ENCODE measurements around the gene CEP170B. TPM values are rescaled to one million over a fixed set of nuclear protein-coding genes. Genes with fewer than 3 reads are reported as not detected.

CEP170B gene
- total and polyA plus RNA-seq, 2 donors (not counting 1 experiment from before 2014, with no cell fraction given): 0.16 to 0.59 TPM

- Histone ChIP-seq H3K79me2 (ENCODE audit: control insufficient read depth, insufficient read depth, low read length) (no peaks in the 10 kb centered on the region), H3K4me1 (ENCODE audit: control insufficient read depth in 2 of 2, insufficient read depth in 2 of 2, low read length in 2 of 2) (peaks cover 0 to 5% of the 10 kb centered on the region in 2 donors), H4K20me1 (ENCODE audit: control insufficient read depth, insufficient read depth, low read length, poor library complexity, severe bottlenecking) (no peaks in the 10 kb centered on the region), H3K27me3 (replicated peaks in 1 of 4; ENCODE audit: control extremely low read depth in 1 of 4, control insufficient read depth in 3 of 4, insufficient read depth in 4 of 4, low read length in 3 of 4) (peaks cover 0 to 4% (median 0%) of the 10 kb centered on the region in 4 experiments), H2AFZ (ENCODE audit: insufficient read depth, low read depth, low read length, poor library complexity, severe bottlenecking) (no peak overlapping the region), H3K4me2 (replicated peaks; ENCODE audit: low read depth, low read length, poor library complexity, severe bottlenecking) (no peak overlapping the region), H3K27ac (ENCODE audit: low read length in 2 of 2) (no peak overlapping the region), H3K9me3 (ENCODE audit: control extremely low read depth in 1 of 3, control insufficient read depth in 2 of 3, insufficient read depth in 1 of 3, low read length in 2 of 3) (no peaks in the 10 kb centered on the region), H3K4me3 (ENCODE audit: control extremely low read depth in 1 of 5, extremely low read depth in 1 of 5, insufficient read depth in 1 of 5, low read depth in 2 of 5, low read length in 4 of 5) (no peak overlapping the region), H3K9ac (ENCODE audit: low read length) (no peak overlapping the region), H3K36me3 (replicated peaks in 1 of 2; ENCODE audit: control extremely low read depth in 1 of 2, control insufficient read depth in 1 of 2, extremely low read depth in 1 of 2, insufficient read depth in 2 of 2, low read length in 1 of 2) (no peaks in the 10 kb centered on the region)
- no peak for DNase-seq
- ChIA-PET CTCF (interaction anchor here (0.6 to 2.4 kb wide), 5 partner anchors 9 to 77 kb away, joined by 3 to 6 read pairs (median 5); partner anchors contain the start of gene PLD4), POLR2A (no interaction called here)
- ATAC-seq (ENCODE audit: low read depth): no peak
- TF ChIP-seq EZH2 (IDR thresholded peaks at IDR 0.05; ENCODE audit: borderline replicate concordance, insufficient read depth, low read depth, low read length, poor library complexity, severe bottlenecking): no peak
- TF ChIP-seq, protein P1, sequence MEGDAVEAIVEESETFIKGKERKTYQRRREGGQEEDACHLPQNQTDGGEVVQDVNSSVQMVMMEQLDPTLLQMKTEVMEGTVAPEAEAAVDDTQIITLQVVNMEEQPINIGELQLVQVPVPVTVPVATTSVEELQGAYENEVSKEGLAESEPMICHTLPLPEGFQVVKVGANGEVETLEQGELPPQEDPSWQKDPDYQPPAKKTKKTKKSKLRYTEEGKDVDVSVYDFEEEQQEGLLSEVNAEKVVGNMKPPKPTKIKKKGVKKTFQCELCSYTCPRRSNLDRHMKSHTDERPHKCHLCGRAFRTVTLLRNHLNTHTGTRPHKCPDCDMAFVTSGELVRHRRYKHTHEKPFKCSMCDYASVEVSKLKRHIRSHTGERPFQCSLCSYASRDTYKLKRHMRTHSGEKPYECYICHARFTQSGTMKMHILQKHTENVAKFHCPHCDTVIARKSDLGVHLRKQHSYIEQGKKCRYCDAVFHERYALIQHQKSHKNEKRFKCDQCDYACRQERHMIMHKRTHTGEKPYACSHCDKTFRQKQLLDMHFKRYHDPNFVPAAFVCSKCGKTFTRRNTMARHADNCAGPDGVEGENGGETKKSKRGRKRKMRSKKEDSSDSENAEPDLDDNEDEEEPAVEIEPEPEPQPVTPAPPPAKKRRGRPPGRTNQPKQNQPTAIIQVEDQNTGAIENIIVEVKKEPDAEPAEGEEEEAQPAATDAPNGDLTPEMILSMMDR (IDR thresholded peaks at IDR 0.05): no peak
- H3K9me3 Mint-ChIP-seq (ENCODE audit: insufficient read depth): no peaks in the 10 kb centered on the region
- H3K4me1 Mint-ChIP-seq: peaks cover 4% of the 10 kb centered on the region
- H3K4me3 Mint-ChIP-seq: no peak overlapping the region
- intact Hi-C loops (cut with micrococcal nuclease): no loop called here
- peaks cover 6% of the 10 kb centered on the region for H3K27me3 Mint-ChIP-seq
- peak overlapping the region; percentile 32 for H3K27ac Mint-ChIP-seq
- WGBS (ENCODE audit: insufficient coverage): 95% methylated on average over 6 of the region's 7 CpGs
Measured at GRCh38 chr14:104898195-104898558, 33.1 kb downstream of the CEP170B start.

GRCh38 chr14:104898870-104899510 lies 33.9 kb downstream of the CEP170B start:
- no peak overlapping the region for H3K27ac Mint-ChIP-seq
- Histone ChIP-seq H4K20me1 (ENCODE audit: control insufficient read depth, insufficient read depth, low read length, poor library complexity, severe bottlenecking) (no peaks in the 10 kb centered on the region), H3K4me3 (ENCODE audit: control extremely low read depth in 1 of 5, extremely low read depth in 1 of 5, insufficient read depth in 1 of 5, low read depth in 2 of 5, low read length in 4 of 5) (no peak overlapping the region), H3K36me3 (replicated peaks in 1 of 2; ENCODE audit: control extremely low read depth in 1 of 2, control insufficient read depth in 1 of 2, extremely low read depth in 1 of 2, insufficient read depth in 2 of 2, low read length in 1 of 2) (no peaks in the 10 kb centered on the region), H3K79me2 (ENCODE audit: control insufficient read depth, insufficient read depth, low read length) (no peaks in the 10 kb centered on the region), H3K9me3 (ENCODE audit: control extremely low read depth in 1 of 3, control insufficient read depth in 2 of 3, insufficient read depth in 1 of 3, low read length in 2 of 3) (no peaks in the 10 kb centered on the region), H3K27ac (ENCODE audit: low read length in 2 of 2) (no peak overlapping the region), H3K4me1 (ENCODE audit: control insufficient read depth in 2 of 2, insufficient read depth in 2 of 2, low read length in 2 of 2) (peaks cover 0 to 5% of the 10 kb centered on the region in 2 donors), H2AFZ (ENCODE audit: insufficient read depth, low read depth, low read length, poor library complexity, severe bottlenecking) (no peak overlapping the region), H3K4me2 (replicated peaks; ENCODE audit: low read depth, low read length, poor library complexity, severe bottlenecking) (no peak overlapping the region), H3K9ac (ENCODE audit: low read length) (no peak overlapping the region), H3K27me3 (replicated peaks in 1 of 4; ENCODE audit: control extremely low read depth in 1 of 4, control insufficient read depth in 3 of 4, insufficient read depth in 4 of 4, low read length in 3 of 4) (peaks cover 0 to 4% (median 0%) of the 10 kb centered on the region in 4 experiments)
- ATAC-seq (ENCODE audit: low read depth): no peak
- no peak overlapping the region for H3K4me3 Mint-ChIP-seq
- intact Hi-C loops (cut with micrococcal nuclease): no loop called here
- no peak for DNase-seq
- 86% methylated on average over 20 of the region's 24 CpGs for WGBS (ENCODE audit: insufficient coverage)
- H3K9me3 Mint-ChIP-seq (ENCODE audit: insufficient read depth): no peaks in the 10 kb centered on the region
- ChIA-PET CTCF (interaction anchor here (1.2 to 2.4 kb wide), 6 partner anchors 8 to 76 kb away, joined by 4 to 6 read pairs (median 5); partner anchors contain the start of gene PLD4), POLR2A (interaction anchor here (0.7 kb wide), 1 partner anchor 186 kb away, joined by 3 read pairs; no protein-coding TSS in a partner anchor)
- peaks cover 13% of the 10 kb centered on the region for H3K27me3 Mint-ChIP-seq
- peaks cover 4% of the 10 kb centered on the region for H3K4me1 Mint-ChIP-seq
- no peak for TF ChIP-seq EZH2 (IDR thresholded peaks at IDR 0.05; ENCODE audit: borderline replicate concordance, insufficient read depth, low read depth, low read length, poor library complexity, severe bottlenecking)
- TF ChIP-seq, protein P1 (IDR thresholded peaks at IDR 0.05): no peak
